Upper lobe of right lung (tissue), 1 donor: ENCODE measurements around the gene DLG3. TPM values are rescaled to one million over a fixed set of nuclear protein-coding genes. Genes with fewer than 3 reads are reported as not detected.

Experiments used
- ATAC-seq: fragments of 200-7000 bp; cut with Tn5 transposase; one replicate; pipeline ENCODE4 v1.9.1; 2020; ENCODE audit warnings: mild to moderate bottlenecking, moderate library complexity
- DNase-seq: peaks from one replicate; pipeline ENCODE4 v3.0.0-alpha.2; 2020
- H3K27ac ChIP-seq: fragments of 200-600 bp; one replicate; pipeline ENCODE4 v1.8.0; 2022
- H3K27me3 ChIP-seq: fragments of 200-600 bp; one replicate; pipeline ENCODE4 v1.8.0; 2022; ENCODE audit warnings: mild to moderate bottlenecking
- H3K36me3 ChIP-seq: fragments of 200-600 bp; one replicate; pipeline ENCODE4 v1.8.0; 2022
- H3K4me1 ChIP-seq: fragments of 200-600 bp; one replicate; pipeline ENCODE4 v1.8.0; 2022
- H3K4me3 ChIP-seq: fragments of 200-600 bp; one replicate; pipeline ENCODE4 v1.8.0; 2022; ENCODE audit warnings: mild to moderate bottlenecking
- H3K9me3 ChIP-seq: fragments of 200-600 bp; one replicate; pipeline ENCODE4 v1.8.0; 2022
- intact Hi-C: fragments of 100-400 bp; cut with DNase I; formaldehyde crosslinking; loops from one replicate; pipeline ENCODE4 v1.11.0; 2022
- total RNA-seq: library from RNA; stranded (reverse); fragmentation: NEBNext Ultra II Directional; extraction: Animal tissue kit (Norgen Biotek cat#: 25700); gene quantifications from one replicate; pipeline ENCODE4 v1.2.1, GENCODE V29; 2021
- TF ChIP-seq, protein P1 (sequence below): fragments of 200-600 bp; IDR thresholded peaks from one replicate; pipeline ENCODE4 v1.8.0; 2022; ENCODE audit warnings: antibody characterized with exemption
- donor health status: DM: no; HTN: yes; CAD: no; lungs with severe emphysema.

DLG3 gene
- total RNA-seq, 1 donor from 2014 or later = 24.4 TPM

DNA sequence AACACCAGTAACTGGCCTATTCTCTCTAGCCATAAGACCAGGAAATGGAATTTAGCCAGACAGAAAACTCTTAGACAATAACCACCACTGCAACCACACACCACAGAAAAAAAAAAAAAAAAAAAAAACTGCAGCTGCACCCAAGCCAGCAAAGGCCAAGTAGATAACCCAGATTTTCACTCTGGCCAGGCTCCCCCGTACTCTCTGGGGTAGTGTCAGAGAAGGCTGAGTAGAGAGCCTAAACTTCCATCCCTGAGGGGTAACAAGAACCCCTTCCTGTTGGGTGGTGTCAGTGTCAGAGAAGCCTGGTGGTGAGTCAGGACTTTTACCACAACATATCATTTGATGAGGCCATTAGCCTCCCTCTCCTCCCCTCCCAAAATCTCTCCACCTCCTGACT is 5.6 kb upstream of the DLG3 start:
- H3K9me3 ChIP-seq = no peaks in the 10 kb centered on the region
- no peak overlapping the region for H3K27ac ChIP-seq
- TF ChIP-seq, protein P1, sequence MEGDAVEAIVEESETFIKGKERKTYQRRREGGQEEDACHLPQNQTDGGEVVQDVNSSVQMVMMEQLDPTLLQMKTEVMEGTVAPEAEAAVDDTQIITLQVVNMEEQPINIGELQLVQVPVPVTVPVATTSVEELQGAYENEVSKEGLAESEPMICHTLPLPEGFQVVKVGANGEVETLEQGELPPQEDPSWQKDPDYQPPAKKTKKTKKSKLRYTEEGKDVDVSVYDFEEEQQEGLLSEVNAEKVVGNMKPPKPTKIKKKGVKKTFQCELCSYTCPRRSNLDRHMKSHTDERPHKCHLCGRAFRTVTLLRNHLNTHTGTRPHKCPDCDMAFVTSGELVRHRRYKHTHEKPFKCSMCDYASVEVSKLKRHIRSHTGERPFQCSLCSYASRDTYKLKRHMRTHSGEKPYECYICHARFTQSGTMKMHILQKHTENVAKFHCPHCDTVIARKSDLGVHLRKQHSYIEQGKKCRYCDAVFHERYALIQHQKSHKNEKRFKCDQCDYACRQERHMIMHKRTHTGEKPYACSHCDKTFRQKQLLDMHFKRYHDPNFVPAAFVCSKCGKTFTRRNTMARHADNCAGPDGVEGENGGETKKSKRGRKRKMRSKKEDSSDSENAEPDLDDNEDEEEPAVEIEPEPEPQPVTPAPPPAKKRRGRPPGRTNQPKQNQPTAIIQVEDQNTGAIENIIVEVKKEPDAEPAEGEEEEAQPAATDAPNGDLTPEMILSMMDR = no peak
- H3K27me3 ChIP-seq = no peaks in the 10 kb centered on the region
- no peak for DNase-seq
- intact Hi-C loops = no loop called here
- no peaks in the 10 kb centered on the region for H3K36me3 ChIP-seq
- ATAC-seq = no peak
- H3K4me3 ChIP-seq = no peak overlapping the region
- no peaks in the 10 kb centered on the region for H3K4me1 ChIP-seq

DNA sequence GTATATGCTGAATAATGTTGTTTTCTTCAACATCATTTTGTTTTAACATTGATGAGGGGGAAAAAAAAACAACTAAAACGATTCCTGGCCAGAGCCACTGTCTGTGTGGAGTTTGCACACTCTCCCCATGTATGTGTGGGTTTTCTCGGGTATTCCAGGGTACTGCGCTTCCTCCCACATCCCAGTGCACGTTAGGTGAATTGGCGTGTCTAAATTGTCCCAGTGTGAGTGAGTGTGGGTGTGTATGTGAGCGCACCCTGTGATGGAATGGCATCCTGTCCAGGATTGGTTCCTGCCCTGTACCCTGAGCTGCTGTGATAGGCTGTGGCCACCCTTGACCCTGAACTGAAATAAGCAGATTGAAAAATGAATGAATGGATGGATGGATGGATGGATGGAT is 2.4 kb upstream of the DLG3 start:
- Histone ChIP-seq H3K27me3 (peaks cover 5% of the 10 kb centered on the region), H3K4me3 (no peak overlapping the region), H3K9me3 (no peaks in the 10 kb centered on the region), H3K27ac (no peak overlapping the region), H3K36me3 (no peaks in the 10 kb centered on the region), H3K4me1 (no peaks in the 10 kb centered on the region)
- DNase-seq (no peak), ATAC-seq (no peak)
- intact Hi-C loops = no loop called here
- TF ChIP-seq, protein P1 = no peak

DNA sequence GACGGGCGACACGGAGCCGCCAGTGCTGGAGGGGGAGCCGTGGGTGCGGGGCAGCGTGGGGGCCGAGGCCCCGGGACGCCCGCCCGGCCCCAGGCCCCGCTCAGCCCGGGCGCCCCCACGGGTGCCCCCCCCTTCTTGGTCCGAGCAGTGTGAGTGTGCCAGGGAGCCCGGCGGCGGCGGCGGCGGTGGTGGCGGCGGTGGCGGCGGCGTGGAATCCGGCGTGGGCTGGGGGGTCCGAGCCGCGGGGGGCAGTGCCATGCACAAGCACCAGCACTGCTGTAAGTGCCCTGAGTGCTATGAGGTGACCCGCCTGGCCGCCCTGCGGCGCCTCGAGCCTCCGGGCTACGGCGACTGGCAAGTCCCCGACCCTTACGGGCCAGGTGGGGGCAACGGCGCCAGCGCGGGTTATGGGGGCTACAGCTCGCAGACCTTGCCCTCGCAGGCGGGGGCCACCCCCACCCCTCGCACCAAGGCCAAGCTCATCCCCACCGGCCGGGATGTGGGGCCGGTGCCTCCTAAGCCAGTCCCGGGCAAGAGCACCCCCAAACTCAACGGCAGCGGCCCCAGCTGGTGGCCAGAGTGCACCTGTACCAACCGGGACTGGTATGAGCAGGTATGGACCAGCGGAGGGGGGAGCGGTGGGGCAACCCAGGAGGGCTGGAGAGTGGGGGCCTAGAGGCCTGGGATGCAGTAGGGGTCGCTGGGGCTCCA is 466 bp downstream of the DLG3 start:
- no peaks in the 10 kb centered on the region for H3K36me3 ChIP-seq
- H3K4me1 ChIP-seq = no peaks in the 10 kb centered on the region
- H3K27me3 ChIP-seq = peaks cover 5% of the 10 kb centered on the region
- no peak overlapping the region for H3K27ac ChIP-seq
- TF ChIP-seq, protein P1 = no peak
- intact Hi-C loops = no loop called here
- H3K9me3 ChIP-seq = no peaks in the 10 kb centered on the region
- DNase-seq (no peak), ATAC-seq (peak; percentile 19)
- peak overlapping the region; percentile 10 for H3K4me3 ChIP-seq

DNA sequence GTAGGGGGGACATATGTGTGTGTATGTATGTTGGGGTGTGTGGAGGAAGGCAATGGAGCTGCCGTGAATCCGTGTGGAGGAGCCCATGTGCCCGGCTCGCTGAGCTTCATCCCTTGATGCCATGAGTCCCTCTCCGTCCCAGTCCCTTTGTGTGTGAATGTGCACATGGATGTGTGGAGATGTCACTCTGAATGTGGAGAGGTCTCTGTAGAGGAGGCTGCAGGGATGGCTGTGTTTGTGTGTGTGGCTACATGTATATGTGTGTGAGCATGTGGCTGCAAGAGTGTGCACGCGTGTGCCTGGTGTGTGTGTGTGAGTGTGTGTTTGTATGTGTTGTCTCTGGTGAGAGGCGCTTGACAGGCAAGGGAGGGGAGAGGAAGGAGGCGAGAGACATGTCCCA is 1.3 kb downstream of the DLG3 start:
- H3K27ac ChIP-seq = no peak overlapping the region
- H3K36me3 ChIP-seq = no peaks in the 10 kb centered on the region
- ATAC-seq = no peak
- H3K27me3 ChIP-seq = peaks cover 5% of the 10 kb centered on the region
- H3K4me3 ChIP-seq = no peak overlapping the region
- no peak for DNase-seq
- TF ChIP-seq, protein P1 = no peak
- no peaks in the 10 kb centered on the region for H3K9me3 ChIP-seq
- H3K4me1 ChIP-seq = no peaks in the 10 kb centered on the region
- intact Hi-C loops = no loop called here

DNA sequence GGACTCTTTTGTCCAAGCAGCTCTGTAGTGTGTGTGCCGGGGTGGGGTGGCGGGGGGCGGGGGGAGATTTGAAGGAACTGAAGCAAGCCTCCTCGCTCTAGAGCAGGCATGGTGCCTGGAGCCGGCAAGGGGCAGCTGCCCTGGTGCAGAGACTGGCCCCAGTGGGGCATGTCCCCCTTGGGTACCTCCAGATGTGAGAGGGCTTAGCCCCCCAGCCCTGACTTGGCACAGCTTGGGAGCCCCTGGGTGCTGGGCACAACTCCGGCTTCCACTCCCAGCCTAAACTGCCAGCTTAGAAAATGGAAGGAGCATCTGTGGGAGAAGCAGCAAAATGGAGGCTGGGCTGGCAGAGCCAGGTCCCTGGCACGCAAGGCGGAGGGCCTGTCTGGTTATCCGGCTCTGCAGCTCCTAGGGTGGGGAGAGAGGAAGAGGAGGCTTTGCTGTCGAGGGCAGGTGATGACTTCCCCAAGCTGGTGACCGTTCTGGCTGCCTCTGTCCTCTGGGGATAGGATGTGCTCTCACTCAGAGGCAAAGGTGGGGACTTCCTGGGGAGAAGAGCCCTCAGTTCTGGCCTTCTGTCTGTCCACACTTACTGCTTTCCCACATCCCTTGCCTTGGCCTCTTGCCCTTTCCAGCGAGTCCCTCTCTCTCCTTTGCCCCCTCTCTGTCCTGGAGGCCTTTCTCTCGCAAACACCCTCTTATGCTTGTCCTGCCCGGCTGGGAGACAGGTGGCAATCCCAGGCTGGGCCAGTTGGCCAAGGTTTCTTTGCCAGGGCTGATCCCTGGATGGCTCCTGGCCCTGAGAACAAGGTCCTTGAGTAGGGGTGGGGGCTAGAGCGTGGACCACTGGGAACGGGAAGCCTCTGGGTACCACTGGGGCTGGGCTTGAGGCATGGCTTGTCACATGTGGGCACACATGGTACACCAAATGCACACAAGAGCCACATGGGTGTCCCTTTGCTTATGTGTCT is 2.0 kb downstream of the DLG3 start:
- no peak overlapping the region for H3K27ac ChIP-seq
- DNase-seq (no peak), ATAC-seq (no peak)
- H3K9me3 ChIP-seq = no peaks in the 10 kb centered on the region
- peaks cover 5% of the 10 kb centered on the region for H3K27me3 ChIP-seq
- H3K36me3 ChIP-seq = no peaks in the 10 kb centered on the region
- intact Hi-C loops = no loop called here
- H3K4me3 ChIP-seq = no peak overlapping the region
- H3K4me1 ChIP-seq = no peaks in the 10 kb centered on the region
- TF ChIP-seq, protein P1 = no peak
